ENCODE results near the gene GP1BA. TPM values are rescaled to one million over a fixed set of nuclear protein-coding genes. Genes with fewer than 3 reads are reported as not detected.

GP1BA gene
- total and polyA plus RNA-seq, 10 donors: 1.8 to 6.1 (median 2.8) TPM

DNA sequence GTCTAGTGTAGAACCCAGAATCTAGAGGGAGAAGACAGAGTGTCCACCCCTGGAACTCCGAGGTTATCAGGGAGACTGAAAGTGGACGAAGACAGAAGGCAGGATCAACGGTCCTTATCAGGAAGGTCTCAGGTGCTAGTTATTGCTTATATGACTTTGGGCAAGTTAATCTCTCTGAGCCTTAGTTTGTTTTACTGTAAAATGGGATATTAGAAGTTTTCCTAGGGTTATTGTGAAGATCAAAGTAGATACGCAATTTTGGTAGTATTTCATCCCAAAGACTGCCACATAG is 9.2 kb downstream of the GP1BA start:
- H3K9me3 ChIP-seq: no peaks in the 10 kb centered on the region
- H3K4me1 ChIP-seq: peaks cover 58 to 90% (median 78%) of the 10 kb centered on the region in 6 donors
- H3K4me3 ChIP-seq: peak overlapping the region; percentile 57 to 95 (median 78)
- no peaks in the 10 kb centered on the region for H3K27me3 ChIP-seq (replicated peaks in 1 of 7)
- peaks cover 0 to 71% (median 54%) of the 10 kb centered on the region in 6 donors for H3K36me3 ChIP-seq
- no peak for DNase-seq
- intact Hi-C loops (cut with DNase I; ENCODE audit: low total_unique reads): loop anchor here (2.0 kb wide), 1 partner anchor 26 kb away; the partner anchor contains the start of gene SPAG7
- H3K27ac ChIP-seq: peak overlapping the region; percentile 93 to 99 (median 97)
- TF ChIP-seq CTCF (IDR thresholded peaks at IDR 0.05 in 8 of 11, conservative IDR thresholded peaks at IDR 0.05 in 3 of 11): no peak
- TF ChIP-seq POLR2AphosphoS5 (IDR thresholded peaks at IDR 0.05): no peak
- WGBS, 5 donors: 25 to 48% (median 31%) methylated on average over 4 of the region's 4 CpGs

GRCh38 chr17:4942760-4943508 is 10.9 kb downstream of the GP1BA start:
- TF ChIP-seq POLR2A (IDR thresholded peaks at IDR 0.05) (no peak), POLR2AphosphoS5 (IDR thresholded peaks at IDR 0.05) (no peak), CTCF (IDR thresholded peaks at IDR 0.05 in 8 of 11, conservative IDR thresholded peaks at IDR 0.05 in 3 of 11) (no peak)
- intact Hi-C loops (cut with DNase I; ENCODE audit: low total_unique reads): no loop called here
- 73 to 82% (median 78%) methylated on average over 13 of the region's 13 CpGs for WGBS, 5 donors
- Histone ChIP-seq H3K4me1 (peaks cover 63 to 84% (median 81%) of the 10 kb centered on the region in 6 donors), H3K27ac (peak overlapping the region; percentile 66 to 99 (median 98)), H3K4me3 (peak overlapping the region in 1 of 8 donors; percentile 78), H3K9me3 (no peaks in the 10 kb centered on the region), H3K27me3 (replicated peaks in 1 of 7) (no peaks in the 10 kb centered on the region), H3K36me3 (peaks cover 0 to 65% (median 47%) of the 10 kb centered on the region in 6 donors)
- no peak for DNase-seq

GRCh38 chr17:4944163-4944553 is 12.1 kb downstream of the GP1BA start:
- Histone ChIP-seq H3K36me3 (peaks cover 0 to 59% (median 42%) of the 10 kb centered on the region in 6 donors), H3K4me3 (peak overlapping the region in 7 of 8 donors; percentile 10 to 100 (median 97)), H3K27ac (peak overlapping the region; percentile 66 to 99 (median 98)), H3K9me3 (no peaks in the 10 kb centered on the region), H3K4me1 (peaks cover 56 to 78% (median 70%) of the 10 kb centered on the region in 6 donors), H3K27me3 (replicated peaks in 1 of 7) (no peaks in the 10 kb centered on the region)
- 2 to 13% (median 9%) methylated on average over 3 of the region's 3 CpGs for WGBS, 5 donors
- intact Hi-C loops (cut with DNase I; ENCODE audit: low total_unique reads): no loop called here
- TF ChIP-seq POLR2A (IDR thresholded peaks at IDR 0.05) (no peak), CTCF (IDR thresholded peaks at IDR 0.05 in 8 of 11, conservative IDR thresholded peaks at IDR 0.05 in 3 of 11) (no peak), POLR2AphosphoS5 (IDR thresholded peaks at IDR 0.05) (peak in 1 of 3 donors; percentile 75)
- peak; percentile 89 for DNase-seq

- peaks cover 55 to 78% (median 70%) of the 10 kb centered on the region in 6 donors for H3K4me1 ChIP-seq
- intact Hi-C loops (cut with DNase I; ENCODE audit: low total_unique reads): no loop called here
- WGBS, 5 donors: 20 to 38% (median 31%) methylated on average over 8 of the region's 8 CpGs
These were observed 12.6 kb downstream of the GP1BA start for GRCh38 chr17:4944554-4945175.

More at GRCh38 chr17:4944554-4945175, 12.6 kb downstream of the GP1BA start:
- Histone ChIP-seq H3K27me3 (replicated peaks in 1 of 7) (no peaks in the 10 kb centered on the region), H3K27ac (peak overlapping the region; percentile 66 to 99 (median 98)), H3K36me3 (peaks cover 0 to 59% (median 42%) of the 10 kb centered on the region in 6 donors), H3K4me3 (peak overlapping the region in 7 of 8 donors; percentile 78 to 100 (median 99)), H3K9me3 (no peaks in the 10 kb centered on the region)
- peak; percentile 84 for DNase-seq
- TF ChIP-seq POLR2AphosphoS5 (IDR thresholded peaks at IDR 0.05) (peak in 2 of 3 donors; percentile 70 to 76), POLR2A (IDR thresholded peaks at IDR 0.05) (no peak), CTCF (IDR thresholded peaks at IDR 0.05 in 8 of 11, conservative IDR thresholded peaks at IDR 0.05 in 3 of 11) (no peak)

Measured in spleen (tissue), 11 donors.